IMR-90 (cell line): ENCODE results near the gene WNT7A. TPM values are rescaled to one million over a fixed set of nuclear protein-coding genes. Genes with fewer than 3 reads are reported as not detected.

Source experiments
- ATAC-seq: fragments of 200-7000 bp; cut with Tn5 transposase; 2 replicates; pipeline ENCODE4 v1.9.1; 2020; ENCODE audit warnings: low read depth, mild to moderate bottlenecking, moderate library complexity
- BruUV-seq: library from RNA; stranded (reverse); fragments of 400-500 nt; replicated peaks from 2 replicates; lab custom pipeline; 2021; lab: Mats Ljungman, UMichigan
- CTCF ChIA-PET: fragments of 300-600 bp; formaldehyde crosslinking; extraction: SDS; loops from one replicate; lab custom pipeline; 2021; ENCODE audit warnings: antibody characterized with exemption; lab: Yijun Ruan, JAX
- POLR2A ChIA-PET: fragments of 300-600 bp; sonication (Branson Sonifier 250); formaldehyde crosslinking; loops from one replicate; lab custom pipeline; 2022; ENCODE audit warnings: antibody characterized with exemption; ENCODE audit not compliant: unreplicated experiment; lab: Charles Lee
- DNase-seq: peaks from one replicate; pipeline ENCODE4 v3.0.0; 2013
- H2AFZ ChIP-seq: replicated peaks from 2 replicates; pipeline ENCODE3; 2013; ENCODE audit warnings: low read length, mild to moderate bottlenecking; ENCODE audit not compliant: poor library complexity
- H2AK5ac ChIP-seq: 2 replicates; pipeline ENCODE4 v1.6.1; 2013; ENCODE audit warnings: low read depth, low read length, inconsistent platforms
- H2AK9ac ChIP-seq: replicated peaks from 2 replicates; pipeline ENCODE3; 2013; ENCODE audit warnings: mild to moderate bottlenecking, low read depth, low read length, moderate library complexity; ENCODE audit not compliant: poor library complexity
- H2BK120ac ChIP-seq: 2 replicates; pipeline ENCODE4 v1.6.1; 2013; ENCODE audit warnings: low read depth, low read length, inconsistent platforms
- H2BK15ac ChIP-seq: 3 replicates; pipeline ENCODE4 v1.6.1; 2013; ENCODE audit warnings: low read depth, low read length, inconsistent platforms
- H2BK20ac ChIP-seq: 2 replicates; pipeline ENCODE4 v1.6.1; 2013; ENCODE audit warnings: low read depth, mild to moderate bottlenecking, inconsistent platforms, low read length, moderate library complexity
- H2BK5ac ChIP-seq: 2 replicates; pipeline ENCODE4 v1.6.1; 2013; ENCODE audit warnings: mild to moderate bottlenecking, low read depth, low read length, inconsistent platforms; ENCODE audit not compliant: poor library complexity, severe bottlenecking
- H3K14ac ChIP-seq: replicated peaks from 2 replicates; pipeline ENCODE4 v1.6.1; 2013; ENCODE audit warnings: low read depth, low read length, inconsistent platforms
- H3K18ac ChIP-seq: 2 replicates; pipeline ENCODE4 v1.6.1; 2013; ENCODE audit warnings: low read depth, low read length, control low read depth
- H3K23ac ChIP-seq: 2 replicates; pipeline ENCODE4 v1.6.1; 2013; ENCODE audit warnings: low read depth, low read length, inconsistent platforms
- H3K27ac ChIP-seq: 2 replicates; pipeline ENCODE4 v1.5.1; 2013; ENCODE audit warnings: mild to moderate bottlenecking, control low read depth, low read length; ENCODE audit not compliant: insufficient read depth
- H3K27me3 ChIP-seq: 2 replicates; pipeline ENCODE4 v1.6.1; 2013; ENCODE audit warnings: low read length; ENCODE audit not compliant: control insufficient read depth, insufficient read depth
- H3K36me3 ChIP-seq: 2 replicates; pipeline ENCODE4 v1.6.1; 2013; ENCODE audit warnings: low read length, mixed read lengths; ENCODE audit not compliant: control insufficient read depth, insufficient read depth
- H3K4ac ChIP-seq: 2 replicates; pipeline ENCODE4 v1.6.1; 2013; ENCODE audit warnings: low read depth, low read length, inconsistent platforms
- H3K4me1 ChIP-seq: 2 replicates; pipeline ENCODE4 v1.6.1; 2013; ENCODE audit warnings: low read length, mixed read lengths; ENCODE audit not compliant: control insufficient read depth, insufficient read depth
- H3K4me2 ChIP-seq: 2 replicates; pipeline ENCODE4 v1.6.1; 2013; ENCODE audit warnings: low read depth, mild to moderate bottlenecking, control low read depth, low read length, moderate library complexity
- H3K4me3 ChIP-seq: 2 replicates; pipeline ENCODE4 v1.5.1; 2013; ENCODE audit warnings: low read depth, mild to moderate bottlenecking, control low read depth, low read length, moderate library complexity; ENCODE audit not compliant: insufficient read depth
- H3K56ac ChIP-seq: 2 replicates; pipeline ENCODE4 v1.6.1; 2013; ENCODE audit warnings: low read length, inconsistent platforms; ENCODE audit not compliant: insufficient read depth; ENCODE audit errors: extremely low read depth
- H3K79me1 ChIP-seq, 2 experiments: 2 replicates each; pipeline ENCODE4 v1.6.1; 2013; ENCODE audit warnings: low read length in 2 of 2, inconsistent platforms in 1 of 2, low read depth in 1 of 2
- H3K9ac ChIP-seq: 2 replicates; pipeline ENCODE4 v1.6.1; 2013; ENCODE audit warnings: low read depth, low read length, control low read depth
- H3K9me1 ChIP-seq: 2 replicates; pipeline ENCODE4 v1.6.1; 2013; ENCODE audit warnings: low read length, inconsistent platforms; ENCODE audit not compliant: insufficient read depth
- H3K9me3 ChIP-seq: 2 replicates; pipeline ENCODE4 v1.6.1; 2013; ENCODE audit warnings: low read length; ENCODE audit not compliant: control insufficient read depth, insufficient read depth
- H4K20me1 ChIP-seq: 2 replicates; pipeline ENCODE4 v1.6.1; 2013; ENCODE audit warnings: low read length, inconsistent platforms; ENCODE audit not compliant: insufficient read depth
- H4K5ac ChIP-seq: 2 replicates; pipeline ENCODE4 v1.6.1; 2013; ENCODE audit warnings: mild to moderate bottlenecking, low read depth, low read length, control low read depth
- H4K8ac ChIP-seq, 2 experiments: 2 replicates each; pipeline ENCODE4 v1.6.1; 2013; ENCODE audit warnings: low read depth in 2 of 2, low read length in 2 of 2, control low read depth in 1 of 2, inconsistent platforms in 1 of 2
- H4K91ac ChIP-seq: 2 replicates; pipeline ENCODE4 v1.6.1; 2013; ENCODE audit warnings: low read depth, low read length, inconsistent platforms; ENCODE audit not compliant: insufficient read depth
- BHLHE40 ChIP-seq: fragments of 150-350 bp; IDR thresholded peaks from 2 replicates; pipeline ENCODE4 v1.6.1; 2016; ENCODE audit warnings: mild to moderate bottlenecking, low read depth, low read length
- CEBPB ChIP-seq: IDR thresholded peaks from 2 replicates; pipeline ENCODE4 v1.6.1; 2012; ENCODE audit warnings: low read depth, low read length, improper control_type of control experiment
- CHD1 ChIP-seq: IDR thresholded peaks from 2 replicates; pipeline ENCODE4 v1.6.1; 2012; ENCODE audit warnings: low read depth, low read length, improper control_type of control experiment
- FOS ChIP-seq: fragments of 150-350 bp; IDR thresholded peaks from 2 replicates; pipeline ENCODE4 v1.6.1; 2016; ENCODE audit warnings: low read depth, low read length
- MAFK ChIP-seq: IDR thresholded peaks from 2 replicates; pipeline ENCODE4 v1.6.1; 2012; ENCODE audit warnings: low read depth, low read length, improper control_type of control experiment
- MAZ ChIP-seq: IDR thresholded peaks from 2 replicates; pipeline ENCODE4 v1.6.1; 2012; ENCODE audit warnings: low read depth, mild to moderate bottlenecking, low read length, improper control_type of control experiment, moderate library complexity, borderline replicate concordance
- MXI1 ChIP-seq: IDR thresholded peaks from 2 replicates; pipeline ENCODE4 v1.6.1; 2012; ENCODE audit warnings: low read depth, mild to moderate bottlenecking, low read length, moderate library complexity, borderline replicate concordance
- NFE2L2 ChIP-seq: fragments of 150-350 bp; IDR thresholded peaks from 2 replicates; pipeline ENCODE4 v1.6.1; 2016; ENCODE audit warnings: low read depth, mild to moderate bottlenecking, low read length
- POLR2A ChIP-seq: IDR thresholded peaks from 2 replicates; pipeline ENCODE4 v1.6.1; 2012; ENCODE audit warnings: mild to moderate bottlenecking, low read depth, low read length
- RAD21 ChIP-seq: IDR thresholded peaks from 2 replicates; pipeline ENCODE4 v1.6.1; 2012; ENCODE audit warnings: low read length, improper control_type of control experiment
- RCOR1 ChIP-seq: IDR thresholded peaks from 2 replicates; pipeline ENCODE4 v1.6.1; 2012; ENCODE audit warnings: mild to moderate bottlenecking, low read length, improper control_type of control experiment; ENCODE audit not compliant: insufficient replicate concordance
- RFX5 ChIP-seq: IDR thresholded peaks from 2 replicates; pipeline ENCODE4 v1.8.0; 2012; ENCODE audit warnings: low read depth, mild to moderate bottlenecking, low read length, moderate library complexity
- SMC3 ChIP-seq: fragments of 150-350 bp; IDR thresholded peaks from 2 replicates; pipeline ENCODE4 v1.6.1; 2016; ENCODE audit warnings: low read depth, mild to moderate bottlenecking, antibody characterized with exemption, low read length, moderate library complexity
- WGBS, 2 experiments: methylation state at CpG; one replicate each; pipeline versions ENCODE4 v1.1.5 to v1.1.7; 2013; ENCODE audit warnings: missing lambda C conversion rate in 2 of 2; ENCODE audit not compliant: insufficient read length in 1 of 2; ENCODE audit errors: extremely low coverage in 2 of 2; 5-methylcytosine and 5-hydroxymethylcytosine counted together
- dilution Hi-C: fragments of 300-500 bp; cut with HindIII; formaldehyde crosslinking; loops from one replicate; pipeline ENCODE4 v1.14.3; 2018; ENCODE audit warnings: low sequenced_read_pairs; ENCODE audit not compliant: unreplicated experiment
- in situ Hi-C: fragments of 300-500 bp; cut with MboI; formaldehyde crosslinking; loops from 3 replicates; pipeline ENCODE4 v1.14.3; 2019; ENCODE audit warnings: low sequenced_read_pairs, inconsistent platforms, mixed read lengths
- intact Hi-C: fragments of 100-400 bp; cut with micrococcal nuclease; formaldehyde crosslinking; loops from 2 replicates; pipeline ENCODE4 v1.10.0; 2022
- polyA plus RNA-seq, 3 experiments: library from polyadenylated mRNA; depleted of rRNA; stranded (reverse); fragments of >200 nt; gene quantifications; 2 replicates each; pipeline ENCODE4 v1.2.3, GENCODE V29; 2012; ENCODE audit warnings: low replicate concordance in 1 of 3
- total RNA-seq: library from RNA; depleted of rRNA; stranded (reverse); fragments of >200 nt; gene quantifications from 2 replicates; pipeline ENCODE4 v1.2.3, GENCODE V29; 2012
- TF ChIP-seq, protein P1 (sequence below): fragments of 150-350 bp; IDR thresholded peaks from 2 replicates; pipeline ENCODE4 v1.6.1; 2017; ENCODE audit warnings: mild to moderate bottlenecking, antibody characterized with exemption, low read length, low read depth
- TF ChIP-seq, protein P2 (sequence below): fragments of 150-350 bp; IDR thresholded peaks from 2 replicates; pipeline ENCODE4 v1.6.1; 2016; ENCODE audit warnings: low read depth, mild to moderate bottlenecking, low read length, moderate library complexity, borderline replicate concordance
- TF ChIP-seq, protein P3 (sequence below): conservative IDR thresholded peaks from 2 replicates; pipeline ENCODE4 v1.5.1; 2012; ENCODE audit warnings: mild to moderate bottlenecking, low read depth, low read length, improper control_type of control experiment

The WNT7A gene
- total and polyA plus RNA-seq, 2 of the 4 experiments (the other 2 are of a cell fraction) = not detected

DNA sequence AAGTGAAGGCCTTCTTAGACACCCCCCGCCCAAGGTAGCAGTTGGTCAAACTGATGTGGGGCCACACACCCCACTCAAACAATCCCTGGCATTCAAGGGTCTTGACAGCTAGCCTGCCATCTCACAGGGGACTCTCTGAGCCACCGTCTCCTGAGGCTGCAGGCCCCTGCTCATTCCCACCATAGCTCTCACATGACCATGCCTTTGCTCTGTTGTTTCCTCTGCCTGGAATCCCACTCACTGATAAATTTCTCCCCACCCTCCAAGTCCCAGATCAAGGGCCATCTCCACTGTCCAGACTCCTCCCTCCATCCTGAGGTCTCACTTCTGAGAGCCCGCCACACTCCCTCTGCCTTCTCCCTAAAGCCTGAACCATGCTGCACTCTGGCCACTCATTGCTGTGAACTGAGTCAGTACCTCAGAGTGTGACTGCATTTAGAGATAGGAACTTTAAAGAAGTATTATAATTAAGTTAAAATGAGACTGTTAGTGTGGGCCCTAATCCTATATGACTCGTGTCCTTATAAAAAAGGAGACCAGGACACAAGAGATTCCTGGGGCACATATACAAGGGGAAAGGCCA, 10.0 kb downstream of the WNT7A start:
- Histone ChIP-seq H4K8ac (no peak overlapping the region), H2AK5ac (no peak overlapping the region), H3K14ac (no peak overlapping the region), H3K9ac (no peak overlapping the region), H4K5ac (no peak overlapping the region), H2BK20ac (no peak overlapping the region), H3K23ac (no peak overlapping the region), H4K20me1 (no peaks in the 10 kb centered on the region), H3K9me1 (no peaks in the 10 kb centered on the region), H3K27ac (no peak overlapping the region), H3K4ac (no peak overlapping the region), H3K36me3 (no peaks in the 10 kb centered on the region), H4K91ac (no peak overlapping the region), H3K4me2 (no peak overlapping the region), H3K56ac (no peak overlapping the region), H2AFZ (no peak overlapping the region), H3K18ac (no peak overlapping the region), H2BK120ac (no peak overlapping the region), H3K4me1 (no peaks in the 10 kb centered on the region), H3K9me3 (peaks cover 3% of the 10 kb centered on the region; the same call in 1 of the 2 replicates), H2AK9ac (no peak overlapping the region), H3K79me1 (no peaks in the 10 kb centered on the region), H2BK5ac (no peak overlapping the region), H3K4me3 (no peak overlapping the region), H3K27me3 (no peaks in the 10 kb centered on the region; the same call in 1 of the 2 replicates), H2BK15ac (no peak overlapping the region)
- no TSS peak for BruUV-seq
- ChIA-PET POLR2A (no interaction called here), CTCF (no interaction called here)
- dilution Hi-C loops = no loop called here
- DNase-seq (no peak), ATAC-seq (no peak)
- in situ Hi-C loops = no loop called here
- WGBS, 2 experiments = 17% methylated on average over 2 of the region's 4 CpGs; no CpG with 5 or more reads in 1 of the 2 experiments
- TF ChIP-seq, protein P1, sequence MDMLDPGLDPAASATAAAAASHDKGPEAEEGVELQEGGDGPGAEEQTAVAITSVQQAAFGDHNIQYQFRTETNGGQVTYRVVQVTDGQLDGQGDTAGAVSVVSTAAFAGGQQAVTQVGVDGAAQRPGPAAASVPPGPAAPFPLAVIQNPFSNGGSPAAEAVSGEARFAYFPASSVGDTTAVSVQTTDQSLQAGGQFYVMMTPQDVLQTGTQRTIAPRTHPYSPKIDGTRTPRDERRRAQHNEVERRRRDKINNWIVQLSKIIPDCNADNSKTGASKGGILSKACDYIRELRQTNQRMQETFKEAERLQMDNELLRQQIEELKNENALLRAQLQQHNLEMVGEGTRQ = no peak
- TF ChIP-seq SMC3 (no peak), MAZ (no peak), MAFK (no peak), CHD1 (no peak), FOS (no peak), NFE2L2 (no peak), MXI1 (no peak), RFX5 (no peak), BHLHE40 (no peak), RCOR1 (no peak), POLR2A (no peak), CEBPB (no peak), RAD21 (no peak)
- TF ChIP-seq, protein P2, sequence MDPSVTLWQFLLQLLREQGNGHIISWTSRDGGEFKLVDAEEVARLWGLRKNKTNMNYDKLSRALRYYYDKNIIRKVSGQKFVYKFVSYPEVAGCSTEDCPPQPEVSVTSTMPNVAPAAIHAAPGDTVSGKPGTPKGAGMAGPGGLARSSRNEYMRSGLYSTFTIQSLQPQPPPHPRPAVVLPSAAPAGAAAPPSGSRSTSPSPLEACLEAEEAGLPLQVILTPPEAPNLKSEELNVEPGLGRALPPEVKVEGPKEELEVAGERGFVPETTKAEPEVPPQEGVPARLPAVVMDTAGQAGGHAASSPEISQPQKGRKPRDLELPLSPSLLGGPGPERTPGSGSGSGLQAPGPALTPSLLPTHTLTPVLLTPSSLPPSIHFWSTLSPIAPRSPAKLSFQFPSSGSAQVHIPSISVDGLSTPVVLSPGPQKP = no peak
- TF ChIP-seq, protein P3, sequence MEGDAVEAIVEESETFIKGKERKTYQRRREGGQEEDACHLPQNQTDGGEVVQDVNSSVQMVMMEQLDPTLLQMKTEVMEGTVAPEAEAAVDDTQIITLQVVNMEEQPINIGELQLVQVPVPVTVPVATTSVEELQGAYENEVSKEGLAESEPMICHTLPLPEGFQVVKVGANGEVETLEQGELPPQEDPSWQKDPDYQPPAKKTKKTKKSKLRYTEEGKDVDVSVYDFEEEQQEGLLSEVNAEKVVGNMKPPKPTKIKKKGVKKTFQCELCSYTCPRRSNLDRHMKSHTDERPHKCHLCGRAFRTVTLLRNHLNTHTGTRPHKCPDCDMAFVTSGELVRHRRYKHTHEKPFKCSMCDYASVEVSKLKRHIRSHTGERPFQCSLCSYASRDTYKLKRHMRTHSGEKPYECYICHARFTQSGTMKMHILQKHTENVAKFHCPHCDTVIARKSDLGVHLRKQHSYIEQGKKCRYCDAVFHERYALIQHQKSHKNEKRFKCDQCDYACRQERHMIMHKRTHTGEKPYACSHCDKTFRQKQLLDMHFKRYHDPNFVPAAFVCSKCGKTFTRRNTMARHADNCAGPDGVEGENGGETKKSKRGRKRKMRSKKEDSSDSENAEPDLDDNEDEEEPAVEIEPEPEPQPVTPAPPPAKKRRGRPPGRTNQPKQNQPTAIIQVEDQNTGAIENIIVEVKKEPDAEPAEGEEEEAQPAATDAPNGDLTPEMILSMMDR = no peak
- intact Hi-C loops = no loop called here
